A673 (cell line): ENCODE measurements around the gene PIK3AP1.

Source experiments
- CTCF ChIP-seq: fragments of 300-800, 200-600 bp; sonication (generic); conservative IDR thresholded peaks from 2 replicates; pipeline ENCODE4 v1.5.1; 2017; ENCODE audit warnings: low read depth, mild to moderate bottlenecking, antibody characterized with exemption, low read length, moderate library complexity, mixed read lengths
- EZH2 ChIP-seq: fragments of 200-600 bp; sonication (generic); IDR thresholded peaks from 2 replicates; pipeline ENCODE4 v1.6.1; 2017; ENCODE audit warnings: borderline replicate concordance, low read depth, mild to moderate bottlenecking, mixed read lengths, antibody characterized with exemption, low read length; ENCODE audit not compliant: poor library complexity, severe bottlenecking

- TF ChIP-seq CTCF (no peak), EZH2 (no peak)
These were observed 35.0 kb downstream of the PIK3AP1 start for GRCh38 chr10:96685306-96685705.
